ENCODE measurements around the gene STIL. TPM values are rescaled to one million over a fixed set of nuclear protein-coding genes. Genes with fewer than 3 reads are reported as not detected.

The STIL gene
- total and polyA plus RNA-seq, 8 donors: 3.6 to 13.2 (median 8.3) TPM

- intact Hi-C loops (cut with DNase I): no loop called here
- H3K4me3 ChIP-seq: peak overlapping the region in 1 of 2 donors; percentile 44
These were observed 86.4 kb downstream of the STIL start for GRCh38 chr1:47227341-47228232.

GRCh38 chr1:47226839-47227215 is 87.1 kb downstream of the STIL start:
- peaks cover 0 to 40% of the 10 kb centered on the region in 2 donors for H3K4me1 ChIP-seq
- TF ChIP-seq CTCF (IDR thresholded peaks at IDR 0.05): no peak
- intact Hi-C loops (cut with DNase I): no loop called here
- H3K27me3 ChIP-seq: peaks cover 84 to 96% of the 10 kb centered on the region in 2 donors
- peak overlapping the region in 1 of 2 donors; percentile 25 for H3K4me3 ChIP-seq
- H3K36me3 ChIP-seq: no peaks in the 10 kb centered on the region
- no peak for ATAC-seq
- no peak for DNase-seq
- peak overlapping the region in 1 of 2 donors; percentile 79 for H3K27ac ChIP-seq
- no peaks in the 10 kb centered on the region for H3K9me3 ChIP-seq

More at GRCh38 chr1:47227341-47228232, 86.4 kb downstream of the STIL start:
- no peaks in the 10 kb centered on the region for H3K9me3 ChIP-seq
- H3K27ac ChIP-seq: peak overlapping the region in 1 of 2 donors; percentile 79
- DNase-seq (no peak), ATAC-seq (no peak)
- peaks cover 92 to 100% of the 10 kb centered on the region in 2 donors for H3K27me3 ChIP-seq
- no peaks in the 10 kb centered on the region for H3K36me3 ChIP-seq
- TF ChIP-seq CTCF (IDR thresholded peaks at IDR 0.05): no peak
- peaks cover 0 to 47% of the 10 kb centered on the region in 2 donors for H3K4me1 ChIP-seq

- H3K27ac ChIP-seq: peak overlapping the region in 1 of 2 donors; percentile 79
- no peaks in the 10 kb centered on the region for H3K36me3 ChIP-seq
- peaks cover 81 to 91% of the 10 kb centered on the region in 2 donors for H3K27me3 ChIP-seq
- TF ChIP-seq CTCF (IDR thresholded peaks at IDR 0.05): no peak
- ATAC-seq (no peak), DNase-seq (no peak)
- intact Hi-C loops (cut with DNase I): no loop called here
- H3K4me3 ChIP-seq: peak overlapping the region in 1 of 2 donors; percentile 25
- H3K9me3 ChIP-seq: no peaks in the 10 kb centered on the region
- peaks cover 0 to 35% of the 10 kb centered on the region in 2 donors for H3K4me1 ChIP-seq
These were observed 87.7 kb downstream of the STIL start for GRCh38 chr1:47226121-47226838.

- DNase-seq (peak in 1 of 4 donors; percentile 81), ATAC-seq (peak; percentile 34)
- Histone ChIP-seq H3K27me3 (peaks cover 74 to 83% of the 10 kb centered on the region in 2 donors), H3K4me3 (peak overlapping the region in 1 of 2 donors; percentile 25), H3K4me1 (peaks cover 0 to 29% of the 10 kb centered on the region in 2 donors), H3K36me3 (no peaks in the 10 kb centered on the region), H3K27ac (peak overlapping the region in 1 of 2 donors; percentile 79), H3K9me3 (no peaks in the 10 kb centered on the region)
- TF ChIP-seq CTCF (IDR thresholded peaks at IDR 0.05): no peak
- intact Hi-C loops (cut with DNase I): no loop called here
These were observed 88.4 kb downstream of the STIL start for GRCh38 chr1:47225430-47226100.
